ENCODE data around the gene FMNL2.

GRCh38 chr2:152630466-152630865 lies 295.5 kb downstream of the FMNL2 start:
- no peak for TF ChIP-seq EZH2 (IDR thresholded peaks at IDR 0.05)
- no peak for TF ChIP-seq POLR2AphosphoS5 (IDR thresholded peaks at IDR 0.05; ENCODE audit: borderline replicate concordance, low read depth, low read length)
- no peak for TF ChIP-seq FOXP2 (optimal IDR thresholded peaks at IDR 0.05; ENCODE audit: control extremely low read depth, extremely low read length, insufficient read depth)
